ENCODE results near the gene PKP3. TPM values are rescaled to one million over a fixed set of nuclear protein-coding genes. Genes with fewer than 3 reads are reported as not detected.
A peak's percentile ranks its signal among the peaks of the same experiment; 100 is the strongest.

The PKP3 gene
- total and polyA plus RNA-seq, 12 donors, result 0.13 to 3.0 (median 0.72) TPM

- no peak for ATAC-seq
- no peak for TF ChIP-seq CTCF (IDR thresholded peaks at IDR 0.05)
Measured at GRCh38 chr11:419248-420005, 25.4 kb downstream of the PKP3 start.

GRCh38 chr11:420054-420910 is 26.3 kb downstream of the PKP3 start:
- Histone ChIP-seq H3K4me3 (no peak overlapping the region), H3K9me3 (peaks cover 0 to 3% (median 0%) of the 10 kb centered on the region in 11 donors), H3K36me3 (no peaks in the 10 kb centered on the region), H3K4me1 (peaks cover 0 to 27% (median 12%) of the 10 kb centered on the region in 9 donors), H3K27me3 (peaks cover 9 to 87% (median 68%) of the 10 kb centered on the region in 7 donors), H3K27ac (no peak overlapping the region)
- intact Hi-C loops (cut with DNase I), result no loop called here
- WGBS, 2 donors, result 38 to 51% methylated on average over 71 of the region's 71 CpGs
- no peak for TF ChIP-seq CTCF (IDR thresholded peaks at IDR 0.05)
- ATAC-seq (no peak), DNase-seq (peak in 1 of 2 donors; percentile 14)

More at GRCh38 chr11:419248-420005, 25.4 kb downstream of the PKP3 start:
- no peak for DNase-seq
- Histone ChIP-seq H3K36me3 (no peaks in the 10 kb centered on the region), H3K27ac (no peak overlapping the region), H3K4me1 (peaks cover 0 to 28% (median 12%) of the 10 kb centered on the region in 9 donors), H3K4me3 (no peak overlapping the region), H3K9me3 (no peaks in the 10 kb centered on the region), H3K27me3 (peaks cover 9 to 88% (median 66%) of the 10 kb centered on the region in 7 donors)
- intact Hi-C loops (cut with DNase I), result no loop called here
- WGBS, 2 donors, result 84 to 85% methylated on average over 20 of the region's 20 CpGs

GRCh38 chr11:420911-421321 is 26.9 kb downstream of the PKP3 start:
- 83 to 89% methylated on average over 18 to 21 of the region's 21 CpGs for WGBS, 2 donors
- Histone ChIP-seq H3K4me1 (peaks cover 0 to 21% (median 6%) of the 10 kb centered on the region in 9 donors), H3K4me3 (no peak overlapping the region), H3K27me3 (peaks cover 9 to 87% (median 61%) of the 10 kb centered on the region in 7 donors), H3K36me3 (no peaks in the 10 kb centered on the region), H3K27ac (no peak overlapping the region), H3K9me3 (peaks cover 0 to 3% (median 0%) of the 10 kb centered on the region in 11 donors)
- DNase-seq (peak in 1 of 2 donors; percentile 8), ATAC-seq (no peak)
- intact Hi-C loops (cut with DNase I), result no loop called here
- no peak for TF ChIP-seq CTCF (IDR thresholded peaks at IDR 0.05)

GRCh38 chr11:422249-422656 is 28.2 kb downstream of the PKP3 start:
- no peaks in the 10 kb centered on the region for H3K36me3 ChIP-seq
- no peak overlapping the region for H3K27ac ChIP-seq
- TF ChIP-seq CTCF (IDR thresholded peaks at IDR 0.05), result no peak
- intact Hi-C loops (cut with DNase I), result no loop called here
- ATAC-seq (no peak), DNase-seq (no peak)
- H3K27me3 ChIP-seq, result peaks cover 0 to 81% (median 52%) of the 10 kb centered on the region in 7 donors
- H3K4me3 ChIP-seq, result no peak overlapping the region
- WGBS, 2 donors, result 56 to 60% methylated on average over 10 of the region's 10 CpGs
- peaks cover 0 to 3% (median 0%) of the 10 kb centered on the region in 11 donors for H3K9me3 ChIP-seq
- peaks cover 0 to 11% (median 0%) of the 10 kb centered on the region in 9 donors for H3K4me1 ChIP-seq

Measured in heart right ventricle (tissue), 16 donors.